Stimulated activated naive B cell treated with anti-CD40 and anti-IgM and Interleukin-4, amounts not matched to agents 10 μg/mL and 1 μg/mL and 100 μg/mL, for 72 hours (primary cell): ENCODE results near the gene CNOT2.

Source experiments
- ATAC-seq, 2 donors: fragments of 150-1000 bp; cut with Tn5 transposase; replicated peaks; 2 replicates each; pipeline ENCODE4 v1.10.0; 2021; ENCODE audit warnings: moderate library complexity in 1 of 2
- DNase-seq: peaks from one replicate; pipeline ENCODE4 v3.0.0; 2021
- H3K27ac Mint-ChIP-seq: one replicate; pipeline ENCODE4 v1.8.0; 2022; ENCODE audit warnings: mild to moderate bottlenecking, mixed read lengths
- H3K27me3 Mint-ChIP-seq, 2 donors: one replicate each; pipeline ENCODE4 v1.8.0; 2022; ENCODE audit warnings: mixed read lengths in 2 of 2
- H3K36me3 Mint-ChIP-seq, 2 donors: one replicate each; pipeline ENCODE4 v1.8.0; 2022; ENCODE audit warnings: mixed read lengths in 2 of 2, mild to moderate bottlenecking in 1 of 2
- H3K4me1 Mint-ChIP-seq, 2 donors: one replicate each; pipeline ENCODE4 v1.8.0; 2022; ENCODE audit warnings: mixed read lengths in 2 of 2, mild to moderate bottlenecking in 1 of 2
- H3K4me3 Mint-ChIP-seq, 2 donors: one replicate each; pipeline ENCODE4 v1.8.0; 2022; ENCODE audit warnings: mild to moderate bottlenecking in 2 of 2, mixed read lengths in 2 of 2, moderate library complexity in 1 of 2
- H3K9me3 Mint-ChIP-seq, 2 donors: one replicate each; pipeline ENCODE4 v1.8.0; 2022; ENCODE audit warnings: mixed read lengths in 2 of 2, mild to moderate bottlenecking in 1 of 2

CNOT2 gene, protein sequence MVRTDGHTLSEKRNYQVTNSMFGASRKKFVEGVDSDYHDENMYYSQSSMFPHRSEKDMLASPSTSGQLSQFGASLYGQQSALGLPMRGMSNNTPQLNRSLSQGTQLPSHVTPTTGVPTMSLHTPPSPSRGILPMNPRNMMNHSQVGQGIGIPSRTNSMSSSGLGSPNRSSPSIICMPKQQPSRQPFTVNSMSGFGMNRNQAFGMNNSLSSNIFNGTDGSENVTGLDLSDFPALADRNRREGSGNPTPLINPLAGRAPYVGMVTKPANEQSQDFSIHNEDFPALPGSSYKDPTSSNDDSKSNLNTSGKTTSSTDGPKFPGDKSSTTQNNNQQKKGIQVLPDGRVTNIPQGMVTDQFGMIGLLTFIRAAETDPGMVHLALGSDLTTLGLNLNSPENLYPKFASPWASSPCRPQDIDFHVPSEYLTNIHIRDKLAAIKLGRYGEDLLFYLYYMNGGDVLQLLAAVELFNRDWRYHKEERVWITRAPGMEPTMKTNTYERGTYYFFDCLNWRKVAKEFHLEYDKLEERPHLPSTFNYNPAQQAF

DNA sequence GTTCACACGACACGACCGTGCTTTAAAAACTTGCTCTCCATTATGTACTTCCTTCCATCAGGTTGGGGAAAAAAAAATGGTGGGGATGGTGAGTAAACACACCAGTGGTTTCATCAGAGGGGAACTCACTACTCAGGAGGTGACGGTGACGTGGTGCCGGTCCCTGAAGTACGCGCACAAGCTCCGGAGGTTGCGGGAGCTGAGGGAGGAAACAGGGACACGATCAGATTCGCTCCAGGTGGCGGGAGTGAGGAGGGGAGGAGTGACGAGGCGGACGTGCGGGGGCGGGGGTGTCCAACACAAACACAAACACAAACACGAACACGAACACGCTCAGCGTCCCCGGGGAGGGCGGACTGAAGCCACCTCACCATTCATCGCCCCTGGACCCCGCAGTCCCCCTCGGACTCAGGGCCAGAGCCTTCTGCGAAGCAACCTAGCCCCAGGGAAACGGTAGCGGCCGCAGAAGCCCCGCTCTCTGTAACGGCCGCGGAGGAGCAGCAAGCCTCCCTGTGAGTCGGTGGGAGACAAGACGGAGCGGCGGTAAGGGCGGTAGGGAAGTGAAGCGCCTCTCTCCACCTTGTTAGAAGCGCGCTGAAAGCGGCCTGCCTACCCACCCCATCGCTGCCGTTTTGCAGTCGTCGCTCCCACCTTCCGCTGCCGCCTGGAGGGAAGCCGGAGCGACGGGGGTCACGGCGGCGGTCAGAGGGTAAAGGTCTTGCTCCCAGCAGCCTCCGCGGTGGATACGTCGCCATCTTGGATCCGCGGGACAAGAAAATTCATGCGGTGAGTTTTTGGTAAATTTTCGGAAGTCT is at the start of gene CNOT2:
Gene CNOT2, plus strand, starts transcription at position 739 of the 815 bp plus-strand sequence. CDS start 34,794 bp downstream, outside the sequence.
- Mint-ChIP-seq H3K36me3 (peaks cover 29 to 35% of the 10 kb centered on the region in 2 donors), H3K27ac (peak within 1 kb of the TSS; percentile 99), H3K4me1 (peaks cover 27 to 46% of the 10 kb centered on the region in 2 donors), H3K4me3 (peak within 1 kb of the TSS; percentile 95 to 97), H3K9me3 (no peaks in the 10 kb centered on the region), H3K27me3 (no peaks in the 10 kb centered on the region)
- peak; percentile 87 to 89 for ATAC-seq
- peak; percentile 85 for DNase-seq

DNA sequence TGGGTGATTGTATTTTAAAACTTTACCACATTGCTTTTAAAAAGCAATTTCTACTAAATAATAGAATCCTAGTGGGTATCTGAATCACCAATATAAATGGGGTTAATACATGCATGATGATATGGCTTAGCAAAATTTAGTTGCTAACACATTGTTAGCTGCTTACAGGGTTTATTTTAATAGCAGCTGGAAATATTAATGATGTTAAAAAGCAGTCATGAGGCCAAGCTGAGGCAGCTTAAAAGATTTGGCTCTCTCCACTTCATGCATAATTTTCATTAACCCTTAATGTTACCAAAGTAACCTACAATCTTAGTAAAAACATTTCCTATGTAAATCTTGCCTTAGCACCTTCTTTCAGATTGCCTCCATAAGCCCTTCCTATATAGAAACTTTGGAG is 49.2 kb upstream of the CNOT2 start:
- H3K9me3 Mint-ChIP-seq, result no peaks in the 10 kb centered on the region
- H3K4me3 Mint-ChIP-seq, result no peak overlapping the region
- no peaks in the 10 kb centered on the region for H3K4me1 Mint-ChIP-seq
- DNase-seq, result no peak
- no peaks in the 10 kb centered on the region for H3K36me3 Mint-ChIP-seq
- H3K27me3 Mint-ChIP-seq, result no peaks in the 10 kb centered on the region
- no peak for ATAC-seq
- H3K27ac Mint-ChIP-seq, result no peak overlapping the region

DNA sequence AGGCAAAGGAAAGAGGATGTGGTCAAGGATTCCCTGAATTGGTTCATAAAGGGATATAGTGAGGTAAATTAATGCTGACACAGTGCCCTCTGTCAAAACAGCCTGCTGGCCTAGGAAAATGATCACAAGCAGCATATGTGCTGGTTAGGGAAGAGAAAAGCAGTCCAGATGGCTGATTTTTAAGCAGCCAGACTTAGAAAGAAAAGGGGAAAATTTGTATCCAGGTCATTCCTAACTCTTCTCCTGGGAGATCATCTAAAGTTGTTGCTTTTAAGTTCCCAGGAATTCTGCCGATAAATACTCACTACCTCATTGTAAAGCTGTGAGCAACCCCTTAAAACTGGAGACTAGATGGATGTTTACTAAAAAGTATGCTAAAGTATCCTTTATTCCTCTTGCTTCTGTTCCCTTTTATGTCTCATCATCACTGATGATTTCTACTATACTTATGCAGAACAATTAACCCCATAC is 46.4 kb upstream of the CNOT2 start:
- no peaks in the 10 kb centered on the region for H3K4me1 Mint-ChIP-seq

DNA sequence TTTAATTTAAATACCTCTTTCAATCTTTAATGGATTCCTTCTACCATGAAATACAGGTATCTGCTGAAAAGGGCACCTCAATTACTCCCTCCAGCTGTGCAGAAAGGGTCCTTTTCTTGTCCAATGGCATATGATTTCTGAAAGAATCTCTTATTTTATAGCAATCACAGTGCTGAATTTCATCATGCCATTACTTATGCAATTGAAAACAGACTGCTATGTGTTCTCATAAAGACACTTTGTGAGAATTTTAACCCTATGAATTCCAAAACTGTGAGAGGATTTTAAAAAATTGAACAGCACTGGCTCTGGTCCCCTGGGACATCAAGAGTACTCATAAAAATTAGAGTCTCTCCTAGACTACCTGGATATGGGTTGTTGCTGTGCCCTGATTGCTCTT is 45.9 kb upstream of the CNOT2 start:
- DNase-seq (no peak), ATAC-seq (no peak)
- Mint-ChIP-seq H3K27ac (no peak overlapping the region), H3K4me1 (no peaks in the 10 kb centered on the region), H3K36me3 (no peaks in the 10 kb centered on the region), H3K4me3 (no peak overlapping the region), H3K27me3 (no peaks in the 10 kb centered on the region), H3K9me3 (no peaks in the 10 kb centered on the region)

More for the DNA sequence above, 46.4 kb upstream of the CNOT2 start:
- no peak for DNase-seq
- H3K4me3 Mint-ChIP-seq, result no peak overlapping the region
- no peaks in the 10 kb centered on the region for H3K27me3 Mint-ChIP-seq
- H3K36me3 Mint-ChIP-seq, result no peaks in the 10 kb centered on the region
- no peak overlapping the region for H3K27ac Mint-ChIP-seq
- ATAC-seq, result no peak
- no peaks in the 10 kb centered on the region for H3K9me3 Mint-ChIP-seq

DNA sequence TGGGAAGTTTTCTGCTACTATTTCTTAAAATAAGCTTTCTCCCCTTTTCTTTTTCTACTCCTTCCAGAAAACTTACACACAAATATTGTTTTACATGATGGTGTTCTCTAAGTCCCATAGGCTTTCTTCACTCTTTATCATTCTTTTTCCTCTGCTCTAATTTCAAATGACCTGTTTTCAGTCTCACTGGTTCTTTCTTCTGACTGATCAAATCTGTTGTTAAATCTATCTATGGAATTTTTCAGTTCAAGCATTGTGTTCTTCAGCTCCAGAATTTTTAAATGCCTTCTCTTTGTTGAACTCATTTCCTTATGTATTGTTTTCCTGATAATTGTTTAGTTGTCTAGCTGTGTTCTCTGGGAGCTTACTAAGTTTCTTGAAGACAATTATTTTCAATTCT is 29.5 kb upstream of the CNOT2 start:
- Mint-ChIP-seq H3K27ac (no peak overlapping the region), H3K27me3 (no peaks in the 10 kb centered on the region), H3K9me3 (peaks cover 21 to 29% of the 10 kb centered on the region in 2 donors), H3K36me3 (peaks cover 19 to 28% of the 10 kb centered on the region in 2 donors), H3K4me1 (no peaks in the 10 kb centered on the region), H3K4me3 (no peak overlapping the region)
- no peak for ATAC-seq
- DNase-seq, result no peak

DNA sequence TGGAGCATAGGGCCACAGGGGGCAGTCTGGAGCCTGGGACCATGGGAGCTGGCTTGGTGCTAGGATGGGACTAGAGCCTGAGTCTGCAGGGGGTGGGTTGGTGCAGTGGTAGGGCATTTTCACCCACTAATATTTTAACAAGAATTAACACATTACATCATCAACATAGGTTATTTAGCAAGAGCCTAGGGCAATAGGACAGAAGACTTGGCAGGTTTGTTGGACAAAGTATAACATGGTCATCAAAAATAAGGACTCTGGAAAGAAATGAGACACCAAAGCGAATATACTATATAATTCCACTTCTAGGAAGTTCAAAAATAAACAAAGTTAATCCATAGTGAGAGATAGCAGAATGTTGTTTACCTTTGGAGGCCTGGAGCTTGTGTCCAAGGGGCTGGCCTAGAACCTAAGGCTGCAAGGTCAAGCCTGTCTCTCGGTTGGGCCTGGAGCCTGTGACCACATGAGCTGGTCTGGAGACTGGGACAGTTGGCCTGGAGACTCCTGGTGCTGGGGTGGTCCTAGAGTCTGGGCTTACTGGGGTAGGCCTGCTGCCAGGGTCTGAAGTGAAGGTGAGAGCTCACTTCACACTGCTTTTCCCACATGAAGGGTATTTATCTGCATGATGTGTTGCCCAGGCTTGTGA is 28.1 kb upstream of the CNOT2 start:
- no peaks in the 10 kb centered on the region for H3K27me3 Mint-ChIP-seq
- H3K27ac Mint-ChIP-seq, result no peak overlapping the region
- no peak overlapping the region for H3K4me3 Mint-ChIP-seq

DNA sequence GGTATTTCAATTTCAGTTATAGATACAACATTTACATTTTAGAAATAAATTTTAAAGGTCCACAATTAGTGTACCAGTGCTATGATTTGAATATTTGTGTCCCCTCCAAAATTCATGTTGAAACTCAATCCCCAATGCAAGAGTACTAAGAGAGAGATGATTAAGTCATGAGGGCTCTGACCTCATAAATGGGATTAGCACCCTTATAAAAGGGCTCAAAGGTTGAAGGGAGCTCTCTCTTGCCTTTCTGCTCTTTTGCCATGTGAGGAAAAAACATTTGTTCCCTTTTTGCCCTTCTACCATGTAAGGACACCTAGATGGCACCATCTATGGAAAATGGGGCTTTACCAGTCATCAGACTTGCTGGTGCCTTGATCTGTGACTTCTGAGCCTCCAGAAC is 25.8 kb upstream of the CNOT2 start:
- DNase-seq, result no peak
- H3K4me1 Mint-ChIP-seq, result no peaks in the 10 kb centered on the region
- H3K27me3 Mint-ChIP-seq, result no peaks in the 10 kb centered on the region
- H3K36me3 Mint-ChIP-seq, result peaks cover 19 to 26% of the 10 kb centered on the region in 2 donors
- H3K4me3 Mint-ChIP-seq, result no peak overlapping the region
- H3K27ac Mint-ChIP-seq, result no peak overlapping the region
- no peak for ATAC-seq
- H3K9me3 Mint-ChIP-seq, result peaks cover 9 to 13% of the 10 kb centered on the region in 2 donors

More for the DNA sequence above, 28.1 kb upstream of the CNOT2 start:
- Mint-ChIP-seq H3K4me1 (no peaks in the 10 kb centered on the region), H3K36me3 (peaks cover 19 to 26% of the 10 kb centered on the region in 2 donors), H3K9me3 (peaks cover 15 to 18% of the 10 kb centered on the region in 2 donors)
- DNase-seq (no peak), ATAC-seq (no peak)

DNA sequence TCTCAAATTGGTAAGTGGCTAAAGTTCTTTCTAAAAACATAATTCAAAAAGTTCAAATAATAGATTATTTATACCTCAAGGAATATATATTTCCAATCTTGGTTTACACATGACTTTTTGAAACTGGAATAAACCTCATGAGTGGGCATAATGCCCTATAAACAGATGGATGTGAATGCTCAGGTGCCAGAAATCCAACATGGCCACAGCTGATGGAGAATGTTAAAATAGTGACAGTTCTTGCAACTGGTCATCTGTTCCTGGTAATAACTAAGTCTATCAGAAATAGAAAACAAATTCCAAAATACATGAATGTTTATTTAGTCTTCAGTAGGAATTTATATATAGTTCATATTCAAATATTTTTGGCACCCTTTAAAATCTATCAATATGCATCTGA is 21.6 kb upstream of the CNOT2 start:
- no peaks in the 10 kb centered on the region for H3K27me3 Mint-ChIP-seq

DNA sequence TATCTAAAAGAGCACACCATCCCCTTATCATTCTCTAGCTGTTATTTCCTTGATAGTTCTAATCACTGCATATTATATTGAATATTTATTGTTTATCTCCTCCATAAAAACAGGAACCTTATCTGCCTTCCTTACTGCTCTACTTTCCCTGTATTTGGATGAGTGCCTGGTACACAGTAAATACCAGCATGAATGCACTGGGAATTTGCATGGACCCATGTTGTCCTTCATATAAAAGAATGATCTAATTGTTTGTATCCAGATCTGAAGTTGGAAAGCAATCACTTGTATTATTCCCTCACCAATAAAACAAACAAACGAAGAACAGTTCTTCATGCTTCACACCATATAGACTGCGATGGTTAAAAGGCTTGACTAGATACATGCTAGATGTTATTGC is 15.3 kb upstream of the CNOT2 start:
- DNase-seq, result no peak
- H3K4me1 Mint-ChIP-seq, result no peaks in the 10 kb centered on the region
- no peak for ATAC-seq
- peaks cover 4 to 7% of the 10 kb centered on the region in 2 donors for H3K36me3 Mint-ChIP-seq
- H3K27ac Mint-ChIP-seq, result no peak overlapping the region
- H3K4me3 Mint-ChIP-seq, result no peak overlapping the region
- H3K27me3 Mint-ChIP-seq, result no peaks in the 10 kb centered on the region
- H3K9me3 Mint-ChIP-seq, result no peaks in the 10 kb centered on the region

More for the DNA sequence above, 21.6 kb upstream of the CNOT2 start:
- DNase-seq, result no peak
- Mint-ChIP-seq H3K36me3 (peaks cover 5 to 8% of the 10 kb centered on the region in 2 donors), H3K9me3 (no peaks in the 10 kb centered on the region), H3K4me3 (no peak overlapping the region), H3K4me1 (no peaks in the 10 kb centered on the region), H3K27ac (no peak overlapping the region)
- ATAC-seq, result no peak

DNA sequence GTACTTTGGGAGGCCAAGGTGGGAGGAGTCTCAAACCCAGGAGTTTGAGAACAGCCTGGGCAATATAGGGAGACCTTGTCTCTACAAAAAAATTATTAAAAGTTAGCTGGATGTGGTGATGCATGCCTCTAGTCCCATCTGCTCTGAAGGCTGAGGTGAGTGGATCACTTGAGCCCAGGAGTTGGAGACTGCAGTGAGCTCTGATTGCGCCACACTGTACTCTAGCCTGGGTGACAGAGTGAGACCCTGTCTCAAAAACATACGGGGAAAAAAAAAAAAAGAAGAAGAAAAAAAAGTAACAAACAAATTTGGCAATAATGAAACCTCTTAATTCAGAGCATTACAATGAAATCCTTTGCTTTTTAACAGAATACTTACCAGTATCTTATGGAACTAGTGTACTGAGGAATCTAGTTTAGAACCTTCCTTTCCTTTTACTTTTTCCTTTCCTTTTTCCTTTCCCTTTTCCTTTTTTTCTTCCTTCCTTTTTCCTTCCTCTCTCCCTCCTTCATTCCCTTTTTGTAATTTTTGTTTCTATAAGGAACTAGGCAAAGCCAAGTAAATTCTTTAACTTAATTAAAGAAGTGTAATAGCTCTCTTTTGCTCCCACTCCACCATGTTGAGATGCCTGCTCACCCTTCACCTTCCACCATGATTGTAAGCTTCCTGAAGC is 12.2 kb upstream of the CNOT2 start:
- no peaks in the 10 kb centered on the region for H3K36me3 Mint-ChIP-seq
- H3K27me3 Mint-ChIP-seq, result no peaks in the 10 kb centered on the region
- H3K4me1 Mint-ChIP-seq, result no peaks in the 10 kb centered on the region
- no peak for ATAC-seq
- no peaks in the 10 kb centered on the region for H3K9me3 Mint-ChIP-seq
- H3K4me3 Mint-ChIP-seq, result no peak overlapping the region
- DNase-seq, result no peak
- H3K27ac Mint-ChIP-seq, result no peak overlapping the region

DNA sequence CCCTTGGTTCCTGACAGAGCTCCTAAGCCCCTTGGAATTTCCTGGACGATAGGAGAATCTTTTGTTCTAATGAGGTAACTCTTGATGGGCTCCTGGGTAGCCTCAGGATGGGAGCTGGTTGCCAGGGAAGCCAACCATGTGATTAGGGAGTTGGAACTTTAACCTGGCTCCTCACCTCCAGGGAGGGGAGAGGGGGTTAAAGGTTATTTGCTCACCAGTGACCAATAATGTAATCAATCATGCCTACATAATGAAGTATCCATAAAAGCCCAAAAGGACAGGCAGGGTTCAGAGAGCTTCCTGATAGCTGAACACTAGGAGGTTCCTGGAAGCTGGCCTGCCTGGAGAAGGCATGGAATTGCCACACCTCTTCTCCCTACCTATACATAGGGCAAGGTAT is 6.2 kb upstream of the CNOT2 start:
- Mint-ChIP-seq H3K4me3 (no peak overlapping the region), H3K36me3 (peaks cover 15 to 35% of the 10 kb centered on the region in 2 donors), H3K9me3 (peaks cover 0 to 1% of the 10 kb centered on the region in 2 donors), H3K4me1 (peaks cover 10 to 14% of the 10 kb centered on the region in 2 donors), H3K27me3 (no peaks in the 10 kb centered on the region), H3K27ac (no peak overlapping the region)
- ATAC-seq, result no peak
- DNase-seq, result no peak

DNA sequence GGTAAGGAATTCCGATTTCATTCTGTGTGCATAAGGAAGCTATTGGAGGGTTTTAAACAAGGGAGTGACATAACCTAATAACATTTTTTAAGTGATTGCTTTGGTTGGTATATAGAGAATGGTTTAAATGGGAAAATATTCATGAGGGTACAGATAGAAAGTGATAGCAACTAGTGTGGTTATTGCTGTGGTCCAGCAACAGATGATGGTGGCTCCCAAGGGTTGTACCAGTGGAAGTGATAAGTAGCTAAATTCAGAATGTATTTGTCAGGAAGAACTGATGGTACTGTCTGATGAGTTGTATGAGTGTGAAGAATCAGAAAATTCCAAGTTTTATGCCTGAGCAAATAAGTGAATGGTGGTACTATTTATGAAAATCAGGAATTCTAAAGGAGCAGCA is 2.6 kb upstream of the CNOT2 start:
- ATAC-seq, result no peak
- H3K4me1 Mint-ChIP-seq, result peaks cover 15 to 26% of the 10 kb centered on the region in 2 donors
- H3K36me3 Mint-ChIP-seq, result peaks cover 27 to 44% of the 10 kb centered on the region in 2 donors
- DNase-seq, result no peak
- peaks cover 0 to 1% of the 10 kb centered on the region in 2 donors for H3K9me3 Mint-ChIP-seq
- H3K27me3 Mint-ChIP-seq, result no peaks in the 10 kb centered on the region
- no peak overlapping the region for H3K4me3 Mint-ChIP-seq
- no peak overlapping the region for H3K27ac Mint-ChIP-seq

DNA sequence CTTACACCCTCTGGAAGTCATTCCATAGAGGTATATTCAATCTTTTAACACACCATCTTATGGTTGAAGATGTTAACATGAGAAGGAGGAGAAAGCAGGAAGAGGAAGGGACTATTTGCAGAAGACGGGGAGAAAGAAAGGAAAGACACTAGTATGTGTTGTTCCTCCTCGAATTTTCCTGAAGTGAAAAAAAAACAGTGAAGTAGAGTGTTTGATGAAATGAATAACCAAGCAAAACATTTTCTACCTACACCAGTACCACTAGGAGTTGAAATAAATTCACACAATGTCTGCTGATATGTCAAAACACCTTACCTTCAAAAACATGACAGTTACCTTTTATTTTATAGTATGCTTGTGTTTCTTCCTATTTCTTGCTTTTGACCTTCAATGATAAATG is 1.4 kb upstream of the CNOT2 start:
- DNase-seq (no peak), ATAC-seq (no peak)
- Mint-ChIP-seq H3K27me3 (no peaks in the 10 kb centered on the region), H3K4me3 (peak overlapping the region; percentile 52 to 95), H3K36me3 (peaks cover 25 to 39% of the 10 kb centered on the region in 2 donors), H3K4me1 (peaks cover 20 to 35% of the 10 kb centered on the region in 2 donors), H3K27ac (peak overlapping the region; percentile 99), H3K9me3 (no peaks in the 10 kb centered on the region)
